ENCODE measurements around the gene LRRC36.

Gene LRRC36

DNA sequence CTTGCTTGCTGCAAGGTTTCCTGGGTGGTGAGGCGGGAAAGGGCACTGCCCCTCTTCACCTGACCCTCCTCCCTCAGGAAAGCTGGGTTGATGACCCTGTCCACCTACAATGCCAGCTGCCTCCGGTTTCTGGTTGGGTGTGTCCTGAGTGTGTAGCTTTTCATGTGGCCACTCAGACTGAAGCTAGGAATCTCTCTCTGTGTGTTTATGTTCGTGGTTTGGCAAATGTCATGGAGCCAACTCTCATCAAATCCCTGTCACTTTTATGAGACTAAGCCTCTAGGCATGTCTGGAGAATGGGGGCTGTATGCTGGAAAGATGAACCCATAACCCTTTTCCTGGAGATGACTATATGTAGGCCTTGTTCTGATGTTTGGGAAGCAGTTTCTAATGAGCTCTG is 30.2 kb upstream of the LRRC36 start:
- DNase-seq, result peak; percentile 54

- DNase-seq, result no peak
These were observed 28.3 kb upstream of the LRRC36 start for GRCh38 chr16:67298277-67298676.

DNA sequence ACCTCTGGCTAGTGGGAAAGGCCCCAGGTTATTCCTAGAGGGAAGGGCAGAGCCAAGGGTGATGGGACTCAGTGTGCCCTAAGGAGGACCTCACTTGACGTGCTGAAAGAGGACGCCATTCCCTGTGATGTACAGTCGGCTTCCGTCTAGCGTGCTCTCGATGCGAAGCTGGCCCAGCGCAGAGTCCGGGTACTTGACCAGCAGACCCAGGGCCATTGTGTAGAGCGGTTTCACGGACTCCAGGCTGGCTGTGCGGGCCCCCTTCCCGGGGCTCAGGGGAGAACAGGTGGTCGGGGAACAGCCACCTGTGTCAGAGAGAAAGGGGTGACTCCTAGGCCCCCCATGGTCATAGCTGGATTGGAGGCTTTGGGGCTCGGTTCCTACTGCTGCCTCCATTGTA is 27.3 kb upstream of the LRRC36 start:
- DNase-seq, result no peak

DNA sequence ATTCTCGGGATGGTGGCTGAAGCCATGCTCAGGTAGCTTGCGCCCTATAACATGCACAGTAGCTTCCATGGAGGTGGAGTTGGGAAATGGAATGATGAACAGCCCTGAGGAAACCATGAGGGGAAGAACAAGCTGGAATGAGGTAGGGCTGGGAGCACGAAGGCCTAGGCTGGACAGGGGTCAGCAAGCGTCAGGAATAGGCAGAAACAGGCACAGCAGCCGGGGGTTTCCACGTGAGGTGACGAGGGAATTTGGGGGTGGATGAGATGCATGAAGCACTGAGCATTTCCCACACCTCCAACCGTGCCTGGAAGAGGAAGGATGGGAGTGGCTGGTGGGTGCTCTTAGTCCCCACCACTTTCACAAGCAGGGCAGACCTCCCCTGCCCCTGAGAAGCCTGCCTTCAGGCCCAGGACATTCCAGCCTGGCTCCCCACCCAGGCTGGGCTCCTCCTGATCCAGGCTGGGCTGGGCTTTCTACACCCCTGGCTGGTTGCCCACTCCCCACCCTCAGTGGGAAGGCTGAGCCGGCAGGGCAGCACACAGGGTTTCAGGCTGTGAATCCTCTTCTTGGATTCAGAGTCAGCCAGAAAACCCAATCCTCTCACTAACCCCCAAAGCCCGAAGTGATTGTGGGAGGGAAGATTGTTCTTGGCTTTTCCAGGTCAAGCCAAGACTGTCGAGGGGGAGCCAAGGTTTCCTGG is 25.4 kb upstream of the LRRC36 start:
- DNase-seq, result no peak

DNA sequence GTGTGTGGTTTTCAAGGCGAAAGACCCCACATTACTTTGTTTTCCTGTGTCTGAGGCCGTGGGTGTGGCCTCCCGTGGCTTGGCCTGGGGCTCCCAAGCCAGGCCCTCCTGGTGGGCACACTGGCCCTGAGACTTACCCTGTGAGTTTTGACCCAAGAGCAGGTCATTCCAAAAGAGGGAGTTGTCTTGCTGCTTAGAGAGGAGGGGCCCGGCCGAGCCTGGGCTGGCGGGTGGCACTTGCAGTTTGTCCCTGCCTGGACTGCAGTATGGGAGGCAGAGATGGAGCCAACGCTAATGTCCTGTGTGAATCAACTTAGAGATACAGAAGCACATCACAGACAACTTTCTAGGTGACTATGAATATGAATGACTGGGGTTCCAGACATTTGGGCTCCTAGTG is 24.5 kb upstream of the LRRC36 start:
- no peak for DNase-seq

GRCh38 chr16:67302970-67303369 is 23.6 kb upstream of the LRRC36 start:
- no peak for DNase-seq

GRCh38 chr16:67304020-67304419 is 22.6 kb upstream of the LRRC36 start:
- peak; percentile 24 for DNase-seq

DNA sequence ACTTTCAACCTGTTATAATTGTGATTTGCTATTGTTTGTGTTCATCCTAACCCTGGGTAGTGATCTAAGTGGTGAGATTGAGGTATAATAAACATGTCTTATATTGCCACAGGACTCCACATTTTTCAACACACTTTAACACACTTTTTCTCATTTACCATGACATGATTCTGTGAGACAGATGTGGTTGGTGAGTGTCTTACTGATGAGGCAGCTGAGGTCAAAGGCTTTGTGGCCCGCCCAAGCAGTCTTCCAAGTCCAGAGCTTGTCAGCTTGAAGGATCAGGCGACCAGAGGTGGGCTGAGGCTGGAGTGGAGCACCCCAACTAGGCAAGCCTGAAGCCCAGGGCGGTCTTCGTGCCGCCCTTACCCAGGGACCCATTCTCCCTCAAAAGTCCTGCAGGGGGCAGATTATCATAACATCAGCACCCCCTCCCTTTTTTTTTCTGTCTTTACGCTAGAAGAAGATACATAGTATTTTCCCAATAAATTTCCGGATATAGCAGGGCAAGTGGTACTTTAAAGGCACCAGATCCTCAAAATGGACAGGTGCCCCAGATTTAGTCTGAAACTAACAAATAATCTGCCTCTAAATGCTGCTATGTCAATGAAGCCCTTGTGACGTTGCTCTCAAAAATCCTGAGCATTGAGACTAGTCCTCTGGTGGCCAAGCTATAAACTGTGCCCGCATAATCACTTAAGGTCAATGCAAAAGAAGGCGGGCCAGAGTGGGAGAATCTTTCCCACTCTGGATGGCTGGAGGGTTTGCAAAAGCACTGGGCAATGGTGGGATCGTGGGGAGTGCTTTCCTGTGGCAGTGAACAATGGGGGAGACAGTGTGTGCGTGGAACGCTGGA is 21.2 kb upstream of the LRRC36 start:
- no peak for DNase-seq

GRCh38 chr16:67310561-67310960 is 16.1 kb upstream of the LRRC36 start:
- no peak for DNase-seq

DNA sequence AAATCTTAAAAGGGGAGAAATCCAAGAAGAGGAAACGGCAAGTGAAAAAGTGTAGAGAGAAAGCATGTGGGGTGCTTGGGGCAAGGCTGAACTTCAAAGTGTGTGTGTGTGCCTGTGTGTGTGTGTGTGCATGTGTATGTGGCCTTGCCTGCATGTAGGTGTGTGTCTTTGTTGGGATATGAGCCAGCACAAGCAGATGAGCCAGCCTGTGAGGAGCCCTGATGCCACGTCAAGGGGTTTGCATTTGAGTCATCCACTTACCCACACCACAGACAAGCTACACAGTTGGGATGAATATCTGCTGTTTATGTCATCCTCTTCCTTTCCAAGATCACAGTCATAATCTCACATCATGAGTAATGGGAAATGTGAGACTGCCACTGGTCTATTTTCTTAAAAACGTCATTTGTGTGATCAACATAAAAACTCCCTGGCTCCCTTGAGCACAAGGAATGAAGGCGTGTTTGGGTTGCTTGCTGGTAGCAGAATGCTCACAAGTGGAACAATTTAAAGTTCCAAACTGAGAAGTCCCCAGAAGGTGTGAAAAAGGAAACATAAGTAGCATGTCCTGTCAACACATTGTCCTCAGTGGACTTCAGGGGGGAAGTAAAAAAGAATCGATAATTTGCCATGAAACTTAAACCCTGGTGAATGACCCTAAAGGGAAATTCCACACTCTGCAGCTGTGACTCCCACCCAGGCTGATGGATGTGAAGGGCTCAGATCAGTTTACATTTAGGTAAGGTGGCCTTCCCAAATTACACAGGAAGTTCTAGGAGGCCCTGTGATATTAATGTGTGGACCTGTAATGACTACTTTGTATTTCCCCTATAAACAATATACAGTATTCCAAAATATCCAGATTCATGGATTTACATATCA is 14.8 kb upstream of the LRRC36 start:
- DNase-seq, result peak; percentile 98

DNA sequence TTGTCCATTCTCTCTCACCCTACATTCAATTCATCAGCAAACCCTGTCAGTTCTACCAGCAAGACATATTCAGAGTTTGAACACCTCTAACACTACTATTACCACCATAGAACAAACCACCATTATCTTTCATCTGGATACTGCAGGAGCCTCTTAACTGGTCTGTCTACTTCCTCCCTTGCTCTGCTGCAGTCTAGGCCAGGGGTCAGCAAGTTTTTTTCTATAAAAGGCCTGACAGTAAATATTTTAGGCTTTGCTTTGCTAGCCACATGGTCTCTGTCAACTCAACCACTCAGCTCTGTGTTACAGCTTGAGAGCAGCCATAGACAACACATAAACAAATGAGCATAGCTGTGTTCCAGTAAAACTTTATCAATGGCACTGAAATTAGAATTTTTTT is 13.9 kb upstream of the LRRC36 start:
- no peak for DNase-seq

GRCh38 chr16:67317853-67318252 is 8.8 kb upstream of the LRRC36 start:
- DNase-seq, result no peak

DNA sequence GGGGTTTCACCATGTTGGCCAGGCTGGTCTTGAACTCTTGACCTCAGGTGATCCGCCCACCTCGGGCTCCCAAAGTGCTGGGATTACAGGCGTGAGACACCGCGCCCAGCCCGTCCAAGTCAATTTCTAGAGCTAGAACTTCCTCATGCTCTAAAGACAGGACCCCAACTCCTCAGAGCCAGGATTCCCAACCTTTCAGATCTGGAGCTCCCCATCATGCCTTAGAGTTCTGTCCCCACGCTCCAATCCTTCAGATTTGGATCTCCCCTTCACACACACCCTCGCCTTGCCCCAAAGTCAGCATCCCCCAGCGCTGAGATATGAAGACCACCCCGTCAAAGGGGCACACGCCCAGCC is 522 bp upstream of the LRRC36 start:
- no peak for DNase-seq

GRCh38 chr16:67327743-67328142 is 1.1 kb downstream of the LRRC36 start:
- DNase-seq, result no peak

DNA sequence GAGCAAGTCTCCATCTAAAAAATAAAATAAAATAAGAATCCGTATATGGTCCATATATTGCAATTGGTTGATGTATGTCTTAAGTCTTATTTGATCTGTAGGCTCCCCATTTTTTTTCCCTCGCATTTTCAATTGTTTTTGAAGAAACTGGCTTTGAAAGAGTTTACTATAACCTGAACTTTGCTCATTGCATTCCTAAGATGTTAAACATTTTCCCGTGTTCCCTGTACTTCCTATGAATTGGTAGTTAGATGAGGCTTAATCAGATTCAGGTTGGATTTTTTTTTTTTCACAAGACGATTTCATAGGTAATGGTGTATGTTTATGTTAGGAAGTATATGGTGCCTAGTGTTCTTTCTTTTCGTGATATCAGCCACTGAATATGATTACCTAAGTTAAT is 3.3 kb downstream of the LRRC36 start:
- peak; percentile 15 for DNase-seq

DNA sequence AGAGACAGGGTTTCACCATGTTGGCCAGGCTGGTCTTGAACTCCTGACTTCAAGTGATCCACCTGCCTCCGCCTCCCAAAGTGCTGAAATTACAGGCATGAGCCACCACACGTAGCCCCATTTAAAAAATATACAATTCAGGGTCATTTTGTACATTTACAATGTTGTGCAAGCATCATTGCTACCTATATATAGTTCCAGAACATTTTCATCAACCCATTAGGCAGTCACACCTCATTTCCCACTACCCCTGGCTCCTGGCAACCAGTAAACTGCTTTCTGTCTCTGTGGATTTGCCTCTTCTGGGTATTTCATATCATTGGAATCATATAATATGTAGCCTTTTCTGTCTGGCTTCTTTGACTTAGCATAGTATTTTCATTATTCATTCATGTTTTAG is 6.7 kb downstream of the LRRC36 start:
- DNase-seq, result no peak

- no peak for DNase-seq
These were observed 9.5 kb downstream of the LRRC36 start for GRCh38 chr16:67336116-67336515.

DNA sequence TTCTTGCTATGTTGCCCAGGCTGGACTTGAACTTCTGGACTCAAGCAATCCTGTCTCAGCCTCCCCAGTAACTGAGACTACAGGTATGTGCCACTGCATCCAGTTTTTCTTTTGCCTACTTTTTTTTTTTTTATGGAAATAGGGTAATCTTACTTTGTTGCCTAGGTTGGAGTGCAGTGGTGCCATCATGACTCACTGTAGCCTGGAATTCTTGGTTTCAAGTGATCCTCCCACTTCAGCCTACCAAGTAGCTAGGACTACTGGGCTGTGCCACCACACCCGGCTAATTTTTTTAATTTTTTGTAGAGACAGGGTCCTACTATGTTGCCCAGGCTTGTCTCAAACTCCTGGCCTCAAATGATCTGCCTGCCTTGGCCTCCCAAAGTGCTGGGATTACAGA is 10.0 kb downstream of the LRRC36 start:
- DNase-seq, result peak; percentile 30

DNA sequence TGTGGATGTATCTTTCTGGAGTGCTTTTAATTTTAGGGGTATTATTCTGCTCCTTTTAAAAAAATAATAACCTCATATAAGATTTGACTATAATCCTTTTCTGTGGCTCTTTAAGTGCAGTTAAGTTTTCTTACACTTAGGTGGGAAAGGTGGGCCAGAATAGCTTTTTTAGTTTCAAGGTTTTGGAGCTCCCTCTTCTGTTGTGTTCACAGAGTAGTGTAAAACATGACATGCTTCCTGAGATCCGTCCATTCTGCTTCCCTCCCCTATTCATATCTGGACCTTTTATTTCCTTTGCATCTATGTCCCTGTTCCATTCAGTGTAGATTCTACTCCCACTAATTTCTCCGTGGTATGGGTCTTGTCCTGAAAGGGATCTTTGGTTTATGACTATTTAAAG is 12.8 kb downstream of the LRRC36 start:
- DNase-seq, result peak; percentile 16

GRCh38 chr16:67341250-67341649 is 14.6 kb downstream of the LRRC36 start:
- no peak for DNase-seq

DNA sequence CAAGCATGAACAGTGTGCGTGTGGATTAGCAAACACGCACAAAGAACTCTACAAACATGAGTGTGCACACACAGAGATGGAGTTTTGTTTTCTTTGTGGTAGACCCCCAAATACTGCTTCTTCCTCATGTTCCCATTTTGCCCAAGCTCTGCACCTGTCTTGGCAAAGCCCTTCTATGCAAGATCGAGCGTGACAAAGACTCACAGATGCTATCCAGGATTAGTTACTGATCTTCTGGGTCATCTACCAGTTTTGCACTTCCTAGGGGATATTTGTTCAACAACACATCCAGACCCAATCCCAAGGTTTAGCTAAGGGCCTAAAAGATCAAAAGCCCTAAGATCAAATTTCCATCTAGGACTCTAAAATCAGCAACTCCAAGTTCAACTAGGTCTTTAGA is 16.0 kb downstream of the LRRC36 start:
- DNase-seq, result no peak

DNA sequence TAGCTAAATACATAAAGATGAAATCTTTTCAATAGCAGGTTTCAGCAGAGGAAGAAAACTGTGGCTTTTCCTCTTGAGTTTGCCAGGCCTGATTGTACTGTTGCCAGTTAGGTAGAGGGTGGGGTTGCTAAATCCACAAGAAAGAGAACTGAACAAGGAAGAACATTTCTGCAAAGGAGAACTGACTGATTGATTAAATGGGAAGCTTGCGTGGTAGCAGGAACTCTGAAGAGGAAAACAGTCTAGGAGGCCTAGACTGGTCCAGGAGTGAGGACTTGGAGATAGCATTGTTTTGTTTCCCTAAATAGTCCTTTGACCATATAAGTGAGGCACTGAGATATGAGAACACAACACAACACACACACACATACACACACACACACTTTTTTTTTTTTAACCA is 18.8 kb downstream of the LRRC36 start:
- DNase-seq, result no peak

DNA sequence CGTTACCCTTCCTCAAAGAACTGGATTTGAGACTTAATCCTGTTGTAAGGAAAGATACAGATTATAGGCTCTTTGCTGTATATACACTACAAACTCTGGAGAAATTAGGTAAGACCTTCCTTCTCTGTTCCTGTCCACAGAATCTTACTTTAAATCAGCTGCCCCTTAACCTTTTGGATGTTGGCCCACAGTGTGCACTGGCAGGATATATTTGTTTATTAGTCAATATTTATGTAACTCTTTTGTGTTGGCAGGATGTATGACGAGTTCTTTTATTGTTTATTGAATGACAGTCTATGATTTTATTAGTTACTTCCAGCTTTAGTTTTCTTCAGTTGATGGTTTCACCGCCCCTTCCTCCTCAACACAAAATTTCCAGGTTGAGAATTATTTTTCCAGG is 19.7 kb downstream of the LRRC36 start:
- DNase-seq, result no peak

DNA sequence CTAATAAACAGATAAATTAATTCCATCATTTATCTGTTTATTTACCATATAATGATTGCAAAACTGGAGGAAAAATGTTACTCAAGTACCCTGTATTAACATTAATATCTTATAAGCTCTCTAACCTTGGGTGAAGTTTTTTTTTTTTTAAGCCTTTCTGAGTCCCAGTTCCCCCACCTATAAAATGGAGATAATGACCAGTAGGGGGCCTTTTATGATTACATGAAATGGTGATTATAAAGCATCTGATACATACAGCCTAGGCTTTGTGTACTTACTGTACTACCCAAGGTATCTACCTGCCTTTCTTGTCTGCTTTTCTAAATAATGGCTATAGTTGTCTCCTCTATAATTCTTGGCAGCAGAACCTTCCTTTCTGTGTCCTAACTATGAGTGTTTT is 22.6 kb downstream of the LRRC36 start:
- peak; percentile 10 for DNase-seq
